Measurements from ENCODE around the gene PDE3A.
"Not testable (repeated sequence)": the region's sequence is repeated elsewhere in the genome, so short reads cannot be mapped to it uniquely, and the experiment has no call there.

The PDE3A gene

DNA sequence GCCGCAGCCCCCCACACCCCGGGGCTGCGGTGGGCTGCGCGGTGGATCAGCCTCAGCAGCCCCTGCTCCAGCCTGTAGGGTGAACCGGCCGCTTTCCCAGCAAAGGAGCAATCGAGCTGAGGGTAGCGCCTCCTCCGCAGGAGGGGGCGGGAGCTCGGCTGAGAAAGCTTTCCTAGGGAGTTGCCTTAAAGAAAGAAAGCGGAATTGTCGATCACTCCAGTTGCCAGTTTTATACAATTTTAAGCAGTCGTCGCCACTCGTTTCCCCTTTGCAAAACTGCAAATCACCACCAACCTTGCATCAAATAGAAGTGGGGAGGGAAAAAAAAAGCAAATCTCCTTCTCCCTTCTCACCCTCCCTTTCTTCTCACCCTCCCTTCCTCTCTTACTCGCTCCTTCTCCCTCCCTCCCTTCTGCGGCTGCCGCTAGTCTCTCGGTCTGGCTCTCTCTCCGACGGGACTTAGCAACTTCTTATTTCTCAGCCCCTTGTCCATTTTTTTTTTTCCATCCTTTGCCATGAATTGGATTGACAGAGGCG, at the start of gene PDE3A:
PDE3A (plus strand) TSS at position 424 of the 537 bp plus-strand sequence. CDS start 748 bp downstream, outside the sequence.
- no peak within 1 kb of the TSS for H3K27ac ChIP-seq
- TF ChIP-seq, protein P1, sequence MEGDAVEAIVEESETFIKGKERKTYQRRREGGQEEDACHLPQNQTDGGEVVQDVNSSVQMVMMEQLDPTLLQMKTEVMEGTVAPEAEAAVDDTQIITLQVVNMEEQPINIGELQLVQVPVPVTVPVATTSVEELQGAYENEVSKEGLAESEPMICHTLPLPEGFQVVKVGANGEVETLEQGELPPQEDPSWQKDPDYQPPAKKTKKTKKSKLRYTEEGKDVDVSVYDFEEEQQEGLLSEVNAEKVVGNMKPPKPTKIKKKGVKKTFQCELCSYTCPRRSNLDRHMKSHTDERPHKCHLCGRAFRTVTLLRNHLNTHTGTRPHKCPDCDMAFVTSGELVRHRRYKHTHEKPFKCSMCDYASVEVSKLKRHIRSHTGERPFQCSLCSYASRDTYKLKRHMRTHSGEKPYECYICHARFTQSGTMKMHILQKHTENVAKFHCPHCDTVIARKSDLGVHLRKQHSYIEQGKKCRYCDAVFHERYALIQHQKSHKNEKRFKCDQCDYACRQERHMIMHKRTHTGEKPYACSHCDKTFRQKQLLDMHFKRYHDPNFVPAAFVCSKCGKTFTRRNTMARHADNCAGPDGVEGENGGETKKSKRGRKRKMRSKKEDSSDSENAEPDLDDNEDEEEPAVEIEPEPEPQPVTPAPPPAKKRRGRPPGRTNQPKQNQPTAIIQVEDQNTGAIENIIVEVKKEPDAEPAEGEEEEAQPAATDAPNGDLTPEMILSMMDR (conservative IDR thresholded peaks at IDR 0.05) = peak; percentile 10; the same call in 1 of the 2 replicates
- TF ChIP-seq ZFX (IDR thresholded peaks at IDR 0.05) = no peak

- H3K27ac ChIP-seq = no peak overlapping the region
- TF ChIP-seq ZFX (IDR thresholded peaks at IDR 0.05) = no peak
- TF ChIP-seq, protein P1 (conservative IDR thresholded peaks at IDR 0.05) = no peak
These were observed 49.0 kb upstream of the PDE3A start for GRCh38 chr12:20319366-20319765.

- TF ChIP-seq ZFX (IDR thresholded peaks at IDR 0.05) = no peak
- TF ChIP-seq, protein P1 (conservative IDR thresholded peaks at IDR 0.05) = no peak
- H3K27ac ChIP-seq = no peak overlapping the region
These were observed 47.8 kb upstream of the PDE3A start for GRCh38 chr12:20320552-20320951.

GRCh38 chr12:20330826-20331505, 37.4 kb upstream of the PDE3A start:
- not testable (repeated sequence) for H3K27ac ChIP-seq

DNA sequence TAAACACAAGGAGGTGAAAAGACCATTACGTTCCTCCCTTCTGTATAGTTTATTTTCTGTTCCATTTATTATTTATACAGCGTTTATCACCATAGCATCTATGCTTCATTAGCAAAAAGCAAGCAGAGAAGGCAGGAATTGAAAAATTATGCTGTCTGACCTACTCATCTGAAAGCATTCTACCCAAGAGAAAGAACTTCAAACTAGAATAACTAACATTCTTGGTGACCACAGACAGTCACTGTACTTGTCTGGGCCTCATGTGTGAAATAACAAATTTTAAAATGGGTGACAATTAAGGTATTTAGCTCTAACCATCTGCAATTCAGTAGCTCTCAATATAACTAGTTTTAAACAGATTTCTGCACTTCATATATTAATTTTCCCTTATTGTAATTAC, 29.3 kb upstream of the PDE3A start:
- TF ChIP-seq, protein P1 (conservative IDR thresholded peaks at IDR 0.05) = no peak
- TF ChIP-seq ZFX (IDR thresholded peaks at IDR 0.05) = no peak

DNA sequence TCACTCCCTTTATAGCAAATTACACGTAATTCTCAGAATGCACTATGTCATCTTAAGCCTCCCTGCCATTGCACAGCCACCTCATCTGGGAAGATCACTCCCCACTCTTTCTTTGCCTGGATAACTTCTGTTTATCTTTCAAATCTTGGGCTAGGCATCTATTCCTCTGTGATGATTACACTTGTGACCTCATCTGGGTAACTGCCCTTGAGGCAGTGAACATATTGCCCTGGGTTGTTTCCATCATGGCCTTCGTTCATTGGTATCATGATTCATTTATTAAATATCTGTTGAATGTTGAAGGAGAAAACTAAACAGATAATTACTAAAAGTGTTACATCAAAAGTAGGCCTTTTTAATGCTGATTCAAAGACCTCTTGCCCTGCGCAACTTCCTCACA, 26.2 kb upstream of the PDE3A start:
- TF ChIP-seq, protein P1 (conservative IDR thresholded peaks at IDR 0.05) = no peak
- H3K27ac ChIP-seq = no peak overlapping the region

More for the DNA sequence above, 29.3 kb upstream of the PDE3A start:
- H3K27ac ChIP-seq = no peak overlapping the region

- H3K27ac ChIP-seq = no peak overlapping the region
- TF ChIP-seq, protein P1 (conservative IDR thresholded peaks at IDR 0.05) = no peak
- no peak for TF ChIP-seq ZFX (IDR thresholded peaks at IDR 0.05)
These were observed 22.5 kb upstream of the PDE3A start for GRCh38 chr12:20345866-20346265.

DNA sequence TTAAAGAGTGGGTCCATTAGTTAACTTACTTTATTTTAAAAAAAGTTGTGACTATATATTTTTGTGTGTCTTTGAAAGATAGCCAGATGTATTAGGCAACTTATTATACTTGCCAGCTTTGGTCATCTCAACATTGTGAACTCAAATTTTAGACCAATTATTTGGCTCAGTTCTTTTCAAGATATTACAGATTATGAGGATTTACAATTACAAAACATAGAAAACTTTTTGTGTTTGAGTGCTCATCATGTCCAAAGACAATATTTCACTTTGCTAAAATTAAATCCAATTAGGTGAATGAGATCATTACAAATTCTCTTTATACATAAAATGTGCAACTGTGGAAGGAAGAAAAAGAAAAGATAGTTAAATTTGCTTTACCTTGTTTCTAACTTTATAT, 18.3 kb upstream of the PDE3A start:
- H3K27ac ChIP-seq = no peak overlapping the region
- no peak for TF ChIP-seq ZFX (IDR thresholded peaks at IDR 0.05)
- TF ChIP-seq, protein P1 (conservative IDR thresholded peaks at IDR 0.05) = no peak
